Osteoblast (primary cell): ENCODE measurements around the gene NOL4L. TPM values are rescaled to one million over a fixed set of nuclear protein-coding genes. Genes with fewer than 3 reads are reported as not detected.

Source experiments
- DNase-seq: peaks from one replicate; pipeline ENCODE4 v3.0.0; 2011; ENCODE audit warnings: low spot score, mixed read lengths; ENCODE audit not compliant: insufficient read length; ENCODE audit errors: missing footprints
- H2AFZ ChIP-seq: 2 replicates; pipeline ENCODE4 v1.6.0; 2011; ENCODE audit warnings: mild to moderate bottlenecking, low read length
- H3K27ac ChIP-seq: 2 replicates; pipeline ENCODE4 v1.5.1; 2011; ENCODE audit warnings: mild to moderate bottlenecking, low read depth, low read length, moderate library complexity
- H3K27me3 ChIP-seq: 2 replicates; pipeline ENCODE4 v1.6.0; 2012; ENCODE audit warnings: mild to moderate bottlenecking, control low read depth, inconsistent platforms, low read length, moderate library complexity; ENCODE audit not compliant: insufficient read depth
- H3K36me3 ChIP-seq: 2 replicates; pipeline ENCODE4 v1.5.1; 2011; ENCODE audit warnings: mild to moderate bottlenecking, low read length, control low read depth, moderate library complexity; ENCODE audit not compliant: insufficient read depth
- H3K4me1 ChIP-seq: 2 replicates; pipeline ENCODE4 v1.5.1; 2011; ENCODE audit warnings: mild to moderate bottlenecking, low read length, control low read depth, moderate library complexity; ENCODE audit not compliant: insufficient read depth
- H3K4me2 ChIP-seq: 2 replicates; pipeline ENCODE4 v1.6.0; 2011; ENCODE audit warnings: mild to moderate bottlenecking, low read length; ENCODE audit not compliant: insufficient read depth
- H3K4me3 ChIP-seq: fragments of 200-600 bp; sonication (generic); 3 replicates; pipeline ENCODE4 v1.5.1; 2012; ENCODE audit warnings: mild to moderate bottlenecking, low read length, inconsistent platforms; ENCODE audit not compliant: insufficient read depth
- H3K79me2 ChIP-seq: 2 replicates; pipeline ENCODE4 v1.6.0; 2012; ENCODE audit warnings: mild to moderate bottlenecking, low read length, control low read depth, inconsistent platforms; ENCODE audit not compliant: insufficient read depth
- H3K9me3 ChIP-seq: 2 replicates; pipeline ENCODE4 v1.5.1; 2011; ENCODE audit warnings: low read depth, low read length, control low read depth
- H4K20me1 ChIP-seq: 2 replicates; pipeline ENCODE4 v1.6.0; 2012; ENCODE audit warnings: mild to moderate bottlenecking, low read length, control low read depth; ENCODE audit not compliant: insufficient read depth
- CTCF ChIP-seq: IDR thresholded peaks from 2 replicates; pipeline ENCODE4 v1.5.1; 2011; ENCODE audit warnings: mild to moderate bottlenecking, low read depth, low read length, moderate library complexity; ENCODE audit errors: extremely low read depth
- total RNA-seq: library from RNA; depleted of rRNA; stranded (reverse); fragments of >200 nt; gene quantifications from 2 replicates; pipeline ENCODE4 v1.2.3, GENCODE V29; 2012

Gene NOL4L
- total RNA-seq, 1 donor, result 6.2 TPM

GRCh38 chr20:32569380-32570305, 15.5 kb downstream of the NOL4L start:
- no peaks in the 10 kb centered on the region for H3K9me3 ChIP-seq
- no peak overlapping the region for H2AFZ ChIP-seq
- no peaks in the 10 kb centered on the region for H3K27me3 ChIP-seq
- H3K27ac ChIP-seq, result no peak overlapping the region
- peaks cover 5% of the 10 kb centered on the region for H3K4me1 ChIP-seq
- H3K4me3 ChIP-seq, result no peak overlapping the region
- no peaks in the 10 kb centered on the region for H3K79me2 ChIP-seq
- no peaks in the 10 kb centered on the region for H3K36me3 ChIP-seq
- H4K20me1 ChIP-seq, result no peaks in the 10 kb centered on the region
- no peak for TF ChIP-seq CTCF
- no peak overlapping the region for H3K4me2 ChIP-seq
- peak; percentile 70 for DNase-seq

GRCh38 chr20:32569018-32569379, 16.1 kb downstream of the NOL4L start:
- no peak overlapping the region for H2AFZ ChIP-seq
- no peak for TF ChIP-seq CTCF
- no peaks in the 10 kb centered on the region for H3K9me3 ChIP-seq
- no peaks in the 10 kb centered on the region for H3K79me2 ChIP-seq
- H3K27ac ChIP-seq, result no peak overlapping the region
- no peak overlapping the region for H3K4me3 ChIP-seq
- DNase-seq, result no peak
- no peaks in the 10 kb centered on the region for H3K36me3 ChIP-seq
- no peaks in the 10 kb centered on the region for H4K20me1 ChIP-seq
- H3K4me1 ChIP-seq, result no peaks in the 10 kb centered on the region
- H3K4me2 ChIP-seq, result no peak overlapping the region
- H3K27me3 ChIP-seq, result no peaks in the 10 kb centered on the region

- Histone ChIP-seq H3K9me3 (no peaks in the 10 kb centered on the region), H2AFZ (no peak overlapping the region)
These were observed 17.6 kb downstream of the NOL4L start for GRCh38 chr20:32567384-32568178.

More at GRCh38 chr20:32567384-32568178, 17.6 kb downstream of the NOL4L start:
- Histone ChIP-seq H3K36me3 (no peaks in the 10 kb centered on the region), H3K27me3 (no peaks in the 10 kb centered on the region), H3K4me1 (no peaks in the 10 kb centered on the region), H3K27ac (no peak overlapping the region), H3K4me2 (no peak overlapping the region), H4K20me1 (no peaks in the 10 kb centered on the region), H3K4me3 (no peak overlapping the region), H3K79me2 (no peaks in the 10 kb centered on the region)
- DNase-seq, result peak; percentile 75
- no peak for TF ChIP-seq CTCF
